PC-3 (cell line): ENCODE results near the gene NAGLU.

Experiments used
- CTCF ChIP-seq: fragments of 300-600 bp; sonication (generic); conservative IDR thresholded peaks from 2 replicates; pipeline ENCODE4 v1.5.1; 2017; ENCODE audit warnings: antibody characterized with exemption, low read depth, mild to moderate bottlenecking, low read length
- EZH2 ChIP-seq: fragments of 300-600 bp; sonication (generic); IDR thresholded peaks from one replicate; pipeline ENCODE4 v1.6.1; 2017; ENCODE audit warnings: antibody characterized with exemption, mild to moderate bottlenecking, low read length; ENCODE audit not compliant: unreplicated experiment
- EZH2phosphoT487 ChIP-seq: fragments of 300-600 bp; sonication (generic); IDR thresholded peaks from 2 replicates; pipeline ENCODE4 v1.6.1; 2018; ENCODE audit warnings: mild to moderate bottlenecking, antibody characterized with exemption, low read length, borderline replicate concordance

DNA sequence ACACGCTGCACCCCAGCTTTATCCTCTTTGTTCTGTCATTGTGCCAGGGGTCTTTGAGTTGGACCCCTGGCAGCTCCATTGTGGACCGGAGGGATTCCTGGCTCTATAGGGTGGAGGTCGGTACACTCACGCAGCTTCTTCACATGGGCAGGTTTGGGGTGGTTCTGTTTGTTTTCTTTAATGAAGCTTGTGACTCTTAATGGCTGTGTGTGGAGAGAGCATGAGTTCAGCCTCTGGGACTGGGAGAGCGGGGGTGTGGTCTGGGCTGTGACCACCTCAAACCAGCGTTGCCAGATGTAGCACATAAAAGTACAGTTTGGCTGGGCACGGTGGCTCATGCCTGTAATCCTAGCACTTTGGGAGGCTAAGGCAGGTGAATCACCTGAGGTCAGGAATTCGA lies 21.2 kb upstream of the NAGLU start:
- no peak for TF ChIP-seq EZH2
- no peak for TF ChIP-seq CTCF
- TF ChIP-seq EZH2phosphoT487, result no peak
